Astrocyte (in vitro differentiated cells and primary cell): Measurements from ENCODE around the gene ACIN1. TPM values are rescaled to one million over a fixed set of nuclear protein-coding genes. Genes with fewer than 3 reads are reported as not detected.

Source experiments
- DNase-seq: peaks from one replicate; pipeline ENCODE4 v3.0.0-alpha.2; 2010; ENCODE audit warnings: low read depth
- FAIRE-seq: peaks from 2 replicates; lab custom pipeline; 2011; peaks lifted over from hg19 to GRCh38; lab: Jason Lieb, UNC
- H2AFZ ChIP-seq: 2 replicates; pipeline ENCODE4 v1.6.0; 2012; ENCODE audit warnings: low read depth, low read length, inconsistent platforms
- H3K27ac ChIP-seq: 2 replicates; pipeline ENCODE4 v1.5.1; 2011; ENCODE audit warnings: low read depth, low read length, inconsistent platforms
- H3K27me3 ChIP-seq: 2 replicates; pipeline ENCODE4 v1.6.0; 2011; ENCODE audit warnings: low read length, inconsistent platforms; ENCODE audit not compliant: insufficient read depth
- H3K36me3 ChIP-seq: 2 replicates; pipeline ENCODE4 v1.5.1; 2011; ENCODE audit warnings: low read length, inconsistent platforms; ENCODE audit not compliant: insufficient read depth
- H3K4me1 ChIP-seq: 2 replicates; pipeline ENCODE4 v1.5.1; 2011; ENCODE audit warnings: low read length, inconsistent platforms; ENCODE audit not compliant: insufficient read depth
- H3K4me2 ChIP-seq: 2 replicates; pipeline ENCODE4 v1.6.0; 2012; ENCODE audit warnings: low read length, inconsistent platforms
- H3K4me3 ChIP-seq: 2 replicates; pipeline ENCODE4 v1.5.1; 2011; ENCODE audit warnings: low read depth, mild to moderate bottlenecking, low read length, inconsistent platforms; ENCODE audit not compliant: insufficient read depth
- H3K79me2 ChIP-seq: 2 replicates; pipeline ENCODE4 v1.6.0; 2012; ENCODE audit warnings: mild to moderate bottlenecking, low read length, inconsistent platforms; ENCODE audit not compliant: insufficient read depth
- H3K9ac ChIP-seq: 2 replicates; pipeline ENCODE4 v1.6.0; 2012; ENCODE audit warnings: mild to moderate bottlenecking, low read length, inconsistent platforms
- H3K9me3 ChIP-seq: 2 replicates; pipeline ENCODE4 v1.5.1; 2012; ENCODE audit warnings: low read depth, mild to moderate bottlenecking, low read length, inconsistent platforms; ENCODE audit not compliant: insufficient read depth
- H4K20me1 ChIP-seq: 2 replicates; pipeline ENCODE4 v1.6.0; 2012; ENCODE audit warnings: low read length, inconsistent platforms; ENCODE audit not compliant: insufficient read depth
- H3K27ac Mint-ChIP-seq: one replicate; pipeline ENCODE4 v1.8.0; 2021; ENCODE audit warnings: mild to moderate bottlenecking, mixed read lengths; ENCODE audit not compliant: unreplicated experiment
- H3K27me3 Mint-ChIP-seq: one replicate; pipeline ENCODE4 v1.8.0; 2021; ENCODE audit warnings: low read depth, mixed read lengths; ENCODE audit not compliant: unreplicated experiment
- H3K36me3 Mint-ChIP-seq: one replicate; pipeline ENCODE4 v1.8.0; 2021; ENCODE audit warnings: low read depth, mixed read lengths; ENCODE audit not compliant: unreplicated experiment
- H3K4me1 Mint-ChIP-seq: one replicate; pipeline ENCODE4 v1.8.0; 2021; ENCODE audit warnings: low read depth, mixed read lengths; ENCODE audit not compliant: unreplicated experiment
- H3K4me3 Mint-ChIP-seq: one replicate; pipeline ENCODE4 v1.8.0; 2021; ENCODE audit warnings: mild to moderate bottlenecking, moderate library complexity, mixed read lengths; ENCODE audit not compliant: unreplicated experiment
- H3K9me3 Mint-ChIP-seq: one replicate; pipeline ENCODE4 v1.8.0; 2021; ENCODE audit warnings: mild to moderate bottlenecking, mixed read lengths; ENCODE audit not compliant: unreplicated experiment
- CTCF ChIP-seq: IDR thresholded peaks from 2 replicates; pipeline ENCODE4 v1.5.1; 2011; ENCODE audit warnings: low read depth, mild to moderate bottlenecking, inconsistent platforms, low read length, moderate library complexity; ENCODE audit not compliant: insufficient read depth
- EZH2 ChIP-seq: IDR thresholded peaks from 2 replicates; pipeline ENCODE4 v1.6.1; 2012; ENCODE audit warnings: mild to moderate bottlenecking, low read length, inconsistent platforms; ENCODE audit not compliant: insufficient read depth
- total RNA-seq: library from RNA; stranded (reverse); gene quantifications from 2 replicates; pipeline ENCODE4 v1.2.1, GENCODE V29; 2021

ACIN1 gene
- total RNA-seq, 1 donor from 2014 or later, result 208 TPM

GRCh38 chr14:23093991-23094665 lies 808 bp downstream of the ACIN1 start:
- FAIRE-seq (no peak), DNase-seq (no peak)
- Mint-ChIP-seq H3K27ac (no peak overlapping the region), H3K4me3 (no peak overlapping the region), H3K36me3 (peaks cover 21% of the 10 kb centered on the region), H3K9me3 (no peaks in the 10 kb centered on the region), H3K4me1 (peaks cover 39% of the 10 kb centered on the region), H3K27me3 (no peaks in the 10 kb centered on the region)
- Histone ChIP-seq H3K27me3 (no peaks in the 10 kb centered on the region), H3K4me2 (peak overlapping the region; percentile 98), H3K36me3 (peaks cover 40% of the 10 kb centered on the region), H3K9me3 (no peaks in the 10 kb centered on the region), H3K79me2 (peaks cover 91% of the 10 kb centered on the region), H2AFZ (peak overlapping the region; percentile 99), H3K9ac (peak overlapping the region; percentile 97), H3K4me1 (peaks cover 17% of the 10 kb centered on the region), H3K4me3 (peak overlapping the region; percentile 93), H3K27ac (peak overlapping the region; percentile 99), H4K20me1 (peaks cover 70% of the 10 kb centered on the region)
- TF ChIP-seq CTCF (peak; percentile 28), EZH2 (no peak)

- no peak for FAIRE-seq
- Histone ChIP-seq H3K4me1 (peaks cover 17% of the 10 kb centered on the region), H2AFZ (no peak overlapping the region), H3K36me3 (peaks cover 39% of the 10 kb centered on the region), H3K9ac (peak overlapping the region; percentile 97), H3K4me2 (peak overlapping the region; percentile 98), H3K27me3 (no peaks in the 10 kb centered on the region), H3K27ac (peak overlapping the region; percentile 99), H3K9me3 (no peaks in the 10 kb centered on the region), H4K20me1 (peaks cover 64% of the 10 kb centered on the region), H3K4me3 (peak overlapping the region; percentile 93), H3K79me2 (peaks cover 85% of the 10 kb centered on the region)
- no peaks in the 10 kb centered on the region for H3K27me3 Mint-ChIP-seq
- no peak overlapping the region for H3K4me3 Mint-ChIP-seq
- H3K4me1 Mint-ChIP-seq, result peaks cover 39% of the 10 kb centered on the region
- H3K27ac Mint-ChIP-seq, result no peak overlapping the region
- H3K9me3 Mint-ChIP-seq, result no peaks in the 10 kb centered on the region
- no peak for TF ChIP-seq EZH2
- TF ChIP-seq CTCF, result no peak
- DNase-seq, result no peak
- H3K36me3 Mint-ChIP-seq, result peaks cover 17% of the 10 kb centered on the region
Measured at GRCh38 chr14:23093526-23093925, 1.4 kb downstream of the ACIN1 start.

- H4K20me1 ChIP-seq, result peaks cover 59% of the 10 kb centered on the region
- peaks cover 17% of the 10 kb centered on the region for H3K4me1 ChIP-seq
- H3K36me3 ChIP-seq, result peaks cover 39% of the 10 kb centered on the region
- peak overlapping the region; percentile 18 for H3K4me3 ChIP-seq
- TF ChIP-seq EZH2 (no peak), CTCF (no peak)
- H3K27ac ChIP-seq, result no peak overlapping the region
- peaks cover 14% of the 10 kb centered on the region for H3K36me3 Mint-ChIP-seq
- no peaks in the 10 kb centered on the region for H3K9me3 Mint-ChIP-seq
- DNase-seq (no peak), FAIRE-seq (no peak)
- no peaks in the 10 kb centered on the region for H3K27me3 ChIP-seq
- H3K4me2 ChIP-seq, result peak overlapping the region; percentile 98
- H3K79me2 ChIP-seq, result peaks cover 81% of the 10 kb centered on the region
- no peak overlapping the region for H3K27ac Mint-ChIP-seq
- H3K9me3 ChIP-seq, result no peaks in the 10 kb centered on the region
- H3K27me3 Mint-ChIP-seq, result no peaks in the 10 kb centered on the region
- peaks cover 38% of the 10 kb centered on the region for H3K4me1 Mint-ChIP-seq
- H3K9ac ChIP-seq, result peak overlapping the region; percentile 97
- no peak overlapping the region for H3K4me3 Mint-ChIP-seq
- H2AFZ ChIP-seq, result no peak overlapping the region
Measured at GRCh38 chr14:23093104-23093503, 1.8 kb downstream of the ACIN1 start.
